ENCODE results near the gene BDH2.

- TF ChIP-seq CTCF (IDR thresholded peaks at IDR 0.05) = no peak
- no peak for TF ChIP-seq POLR2A (IDR thresholded peaks at IDR 0.05)
Measured at GRCh38 chr4:103098341-103098740, 1.3 kb downstream of the BDH2 start.
